GM10266 (cell line): ENCODE data around the gene MYO5B.
"Not testable (repeated sequence)": the region's sequence is repeated elsewhere in the genome, so short reads cannot be mapped to it uniquely, and the experiment has no call there.

Experiments
- DNase-seq: peaks from one replicate; pipeline ENCODE4 v3.0.0; 2012; ENCODE audit errors: extremely low spot score
- CTCF ChIP-seq: IDR thresholded peaks from 2 replicates; pipeline ENCODE4 v1.5.1; 2012; ENCODE audit warnings: mild to moderate bottlenecking, low read depth; ENCODE audit not compliant: control insufficient read depth, insufficient read depth; ENCODE audit errors: missing control alignments

MYO5B gene

DNA sequence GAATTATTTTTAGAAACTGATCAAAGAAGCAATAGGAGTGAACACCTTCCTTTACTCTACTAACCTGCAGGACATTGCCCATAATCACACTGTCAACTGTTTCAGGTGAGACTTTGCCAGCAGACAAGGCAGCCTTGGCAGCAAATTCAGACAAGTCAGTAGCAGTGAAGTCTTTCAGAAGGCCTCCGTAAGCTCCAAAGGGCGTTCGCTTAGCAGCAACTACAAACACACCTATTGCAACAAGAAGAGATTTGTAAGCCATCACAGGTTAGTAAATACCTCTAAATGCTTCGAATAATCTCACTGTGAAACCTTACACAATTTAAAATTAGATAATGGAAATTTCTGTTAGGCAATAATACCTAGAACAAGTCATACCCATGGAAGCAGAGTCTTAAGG, 392.3 kb downstream of the MYO5B start:
- no peak for DNase-seq
- TF ChIP-seq CTCF: no peak

DNA sequence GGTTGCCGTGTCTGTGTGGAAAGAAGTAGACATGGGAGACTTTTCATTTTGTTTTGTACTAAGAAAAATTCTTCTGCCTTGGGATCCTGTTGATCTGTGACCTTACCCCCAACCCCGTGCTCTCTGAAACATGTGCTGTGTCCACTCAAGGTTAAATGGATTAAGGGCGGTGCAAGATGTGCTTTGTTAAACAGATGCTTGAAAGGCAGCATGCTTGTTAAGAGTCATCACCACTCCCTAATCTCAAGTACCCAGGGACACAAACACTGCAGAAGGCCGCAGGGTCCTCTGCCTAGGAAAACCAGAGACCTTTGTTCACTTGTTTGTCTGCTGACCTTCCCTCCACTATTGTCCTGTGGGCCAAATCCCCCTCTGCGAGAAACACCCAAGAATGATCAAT, 394.5 kb downstream of the MYO5B start:
- not testable (repeated sequence) for DNase-seq

- DNase-seq: not testable (repeated sequence)
These were observed 395.1 kb downstream of the MYO5B start for GRCh38 chr18:49799806-49800205.

- no peak for TF ChIP-seq CTCF
- no peak for DNase-seq
These were observed 396.9 kb downstream of the MYO5B start for GRCh38 chr18:49798001-49798400.

- no peak for TF ChIP-seq CTCF
- no peak for DNase-seq
These were observed 399.1 kb downstream of the MYO5B start for GRCh38 chr18:49795612-49796552.

DNA sequence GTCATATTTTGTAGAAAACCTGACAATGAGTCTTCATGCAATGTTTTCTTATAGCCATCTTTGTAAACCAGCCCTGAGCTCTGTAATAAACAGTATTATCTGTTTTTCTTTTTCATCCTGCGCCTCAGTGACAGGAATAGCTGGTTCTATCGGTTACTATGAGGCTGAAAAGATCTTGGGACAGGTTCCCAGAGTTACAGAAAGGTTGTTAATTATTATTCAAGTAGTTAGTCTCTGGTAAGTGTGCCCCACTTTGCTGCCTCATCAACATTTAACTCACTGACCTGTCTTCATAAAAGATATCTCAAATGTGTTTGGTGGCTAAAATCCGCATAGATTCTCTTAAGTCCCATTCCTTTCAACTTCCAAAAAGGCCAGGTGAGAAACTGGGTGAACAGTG, 400.2 kb downstream of the MYO5B start:
- no peak for TF ChIP-seq CTCF

GRCh38 chr18:49789560-49790134, 405.3 kb downstream of the MYO5B start:
- DNase-seq: not testable (repeated sequence)

More for the DNA sequence above, 400.2 kb downstream of the MYO5B start:
- no peak for DNase-seq

DNA sequence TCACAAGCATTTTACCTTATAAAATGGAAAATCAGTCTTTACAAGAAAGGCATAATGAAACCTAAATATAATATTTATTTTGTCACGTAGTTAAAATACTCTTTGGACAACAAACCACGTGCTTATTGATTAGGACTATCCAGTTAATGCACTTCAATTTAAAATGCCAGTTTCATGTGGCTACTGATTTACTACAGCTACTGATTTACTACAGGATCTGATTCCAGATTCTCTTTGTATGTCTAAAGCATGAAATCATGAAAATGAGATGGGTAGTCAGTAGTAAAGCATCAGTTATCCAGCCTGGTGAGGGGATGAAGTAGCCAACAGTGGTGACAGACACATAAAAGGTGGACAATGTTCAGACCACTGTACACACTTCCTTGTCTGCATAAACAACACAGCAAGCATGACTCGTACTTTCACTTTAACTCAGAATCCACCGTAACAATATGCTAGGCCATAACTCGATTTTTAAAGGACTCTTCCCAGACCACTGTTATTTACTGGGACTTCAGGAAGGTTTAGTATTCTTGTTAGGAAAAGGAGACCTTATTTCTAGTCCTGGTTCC, 406.5 kb downstream of the MYO5B start:
- DNase-seq: no peak
- TF ChIP-seq CTCF: no peak
